Measurements from ENCODE around the gene KIAA0513. TPM values are rescaled to one million over a fixed set of nuclear protein-coding genes. Genes with fewer than 3 reads are reported as not detected.

The KIAA0513 gene
- total RNA-seq, 4 donors from 2014 or later, result 8.2 to 22.4 (median 21.4) TPM

DNA sequence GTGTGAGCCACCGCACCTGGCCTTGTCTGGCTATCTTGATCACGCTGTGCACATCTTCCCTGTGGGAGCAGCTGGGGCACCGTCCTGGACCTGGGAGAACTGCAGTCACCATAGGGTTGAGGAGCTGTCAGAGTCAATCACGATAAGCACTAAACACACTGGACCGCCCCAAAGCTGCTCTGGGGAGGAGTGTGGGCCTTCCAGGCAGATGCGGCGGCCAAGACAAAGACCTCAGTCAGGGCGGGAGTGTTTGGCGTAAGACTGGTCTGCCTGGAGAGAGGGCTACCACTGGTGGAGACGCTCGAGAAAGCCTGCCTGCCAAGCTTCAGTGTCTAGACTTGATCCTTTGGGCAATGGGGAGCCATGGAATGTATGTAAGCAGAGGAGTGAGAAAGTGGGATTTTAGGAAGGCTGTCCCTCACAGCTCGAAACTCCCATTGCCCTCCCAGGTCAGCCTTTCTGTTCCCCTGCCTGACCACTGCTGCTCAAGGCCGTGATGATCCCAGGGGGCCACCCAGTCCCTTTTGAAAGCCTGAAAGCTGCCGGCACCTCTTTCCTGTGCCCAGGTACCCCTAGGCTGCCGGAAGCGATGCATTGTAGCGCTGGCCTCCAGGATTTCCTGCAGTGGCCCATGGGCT, 114.0 kb downstream of the KIAA0513 start:
- no peak for DNase-seq
- in situ Hi-C loops (cut with MboI; ENCODE audit: low sequenced_read_pairs in 4 of 4) (no loop called here), intact Hi-C loops (cut with DNase I; ENCODE audit: low total_unique reads) (no loop called here)
- H3K4me1 ChIP-seq, result peaks cover 26 to 31% of the 10 kb centered on the region in 2 donors
- no peaks in the 10 kb centered on the region for H3K27me3 ChIP-seq
- no peak overlapping the region for H3K4me3 ChIP-seq
- no peak overlapping the region for H3K27ac ChIP-seq
- H3K36me3 ChIP-seq, result no peaks in the 10 kb centered on the region
- TF ChIP-seq, protein P1, sequence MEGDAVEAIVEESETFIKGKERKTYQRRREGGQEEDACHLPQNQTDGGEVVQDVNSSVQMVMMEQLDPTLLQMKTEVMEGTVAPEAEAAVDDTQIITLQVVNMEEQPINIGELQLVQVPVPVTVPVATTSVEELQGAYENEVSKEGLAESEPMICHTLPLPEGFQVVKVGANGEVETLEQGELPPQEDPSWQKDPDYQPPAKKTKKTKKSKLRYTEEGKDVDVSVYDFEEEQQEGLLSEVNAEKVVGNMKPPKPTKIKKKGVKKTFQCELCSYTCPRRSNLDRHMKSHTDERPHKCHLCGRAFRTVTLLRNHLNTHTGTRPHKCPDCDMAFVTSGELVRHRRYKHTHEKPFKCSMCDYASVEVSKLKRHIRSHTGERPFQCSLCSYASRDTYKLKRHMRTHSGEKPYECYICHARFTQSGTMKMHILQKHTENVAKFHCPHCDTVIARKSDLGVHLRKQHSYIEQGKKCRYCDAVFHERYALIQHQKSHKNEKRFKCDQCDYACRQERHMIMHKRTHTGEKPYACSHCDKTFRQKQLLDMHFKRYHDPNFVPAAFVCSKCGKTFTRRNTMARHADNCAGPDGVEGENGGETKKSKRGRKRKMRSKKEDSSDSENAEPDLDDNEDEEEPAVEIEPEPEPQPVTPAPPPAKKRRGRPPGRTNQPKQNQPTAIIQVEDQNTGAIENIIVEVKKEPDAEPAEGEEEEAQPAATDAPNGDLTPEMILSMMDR (IDR thresholded peaks at IDR 0.05 in 4 of 5, conservative IDR thresholded peaks at IDR 0.05 in 1 of 5), result no peak
- no peak for TF ChIP-seq POLR2A (IDR thresholded peaks at IDR 0.05)
- H3K9me3 ChIP-seq, result no peaks in the 10 kb centered on the region
- ATAC-seq, result no peak

DNA sequence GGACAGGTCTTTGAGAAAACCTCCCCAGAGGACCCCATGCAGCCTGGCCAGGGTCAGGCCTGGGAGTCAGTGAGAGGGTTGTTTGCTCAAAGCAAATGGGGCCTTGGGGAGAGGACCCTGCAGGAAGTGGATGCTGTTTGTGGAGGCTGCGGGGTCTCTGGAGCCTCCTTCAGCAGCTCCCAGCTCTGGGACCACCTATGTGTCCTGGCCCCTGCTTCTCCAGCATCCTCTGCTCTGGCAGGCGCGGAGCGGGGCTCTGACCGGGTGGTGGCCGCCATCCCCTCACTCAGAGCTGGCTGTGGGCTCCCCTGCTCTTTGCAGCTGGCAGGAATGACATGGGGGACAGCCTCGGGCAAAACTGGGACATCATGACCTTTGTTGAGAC, 114.5 kb downstream of the KIAA0513 start:
- ATAC-seq (no peak), DNase-seq (no peak)
- H3K4me1 ChIP-seq, result peaks cover 26 to 31% of the 10 kb centered on the region in 2 donors
- no peak overlapping the region for H3K27ac ChIP-seq
- H3K27me3 ChIP-seq, result no peaks in the 10 kb centered on the region
- TF ChIP-seq, protein P1 (IDR thresholded peaks at IDR 0.05 in 4 of 5, conservative IDR thresholded peaks at IDR 0.05 in 1 of 5), result no peak
- no peak for TF ChIP-seq POLR2A (IDR thresholded peaks at IDR 0.05)
- intact Hi-C loops (cut with DNase I; ENCODE audit: low total_unique reads), result no loop called here
- no peaks in the 10 kb centered on the region for H3K36me3 ChIP-seq
- H3K4me3 ChIP-seq, result no peak overlapping the region
- in situ Hi-C loops (cut with MboI; ENCODE audit: low sequenced_read_pairs in 4 of 4), result no loop called here
- H3K9me3 ChIP-seq, result no peaks in the 10 kb centered on the region

DNA sequence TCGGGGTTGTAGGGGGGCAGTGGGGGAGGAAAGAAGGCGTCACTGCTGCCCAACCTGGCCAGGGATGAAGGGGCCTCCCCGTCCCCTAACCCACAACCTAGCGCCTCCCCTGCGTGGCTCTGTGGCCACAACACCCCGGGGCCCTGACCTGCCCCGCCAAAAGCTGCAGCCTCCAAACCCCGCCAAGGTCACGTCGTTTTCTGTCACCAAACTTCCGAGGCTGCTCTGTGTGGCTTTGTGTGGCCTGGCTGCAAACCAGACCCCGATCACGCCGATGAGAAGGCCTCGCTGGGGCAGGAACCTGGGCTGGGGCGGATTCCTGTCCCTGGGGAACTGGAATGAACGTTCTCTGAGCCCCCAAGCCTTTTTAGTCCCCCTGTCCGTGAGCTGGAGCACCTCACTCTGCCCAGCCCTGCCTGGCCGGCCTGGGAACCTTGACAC, 115.2 kb downstream of the KIAA0513 start:
- no peaks in the 10 kb centered on the region for H3K27me3 ChIP-seq
- in situ Hi-C loops (cut with MboI; ENCODE audit: low sequenced_read_pairs in 4 of 4), result no loop called here
- DNase-seq (no peak), ATAC-seq (no peak)
- H3K27ac ChIP-seq, result peak overlapping the region in 1 of 4 donors; percentile 14
- H3K4me3 ChIP-seq, result no peak overlapping the region
- intact Hi-C loops (cut with DNase I; ENCODE audit: low total_unique reads), result no loop called here
- TF ChIP-seq POLR2A (IDR thresholded peaks at IDR 0.05), result no peak
- TF ChIP-seq, protein P1 (IDR thresholded peaks at IDR 0.05 in 4 of 5, conservative IDR thresholded peaks at IDR 0.05 in 1 of 5), result no peak
- H3K36me3 ChIP-seq, result no peaks in the 10 kb centered on the region
- peaks cover 26 to 34% of the 10 kb centered on the region in 2 donors for H3K4me1 ChIP-seq
- H3K9me3 ChIP-seq, result no peaks in the 10 kb centered on the region

Other genes with a start within 250 kb of the KIAA0513 start
- 10 to 100 TPM; 26.1 to 50.1 (median 39.0) TPM for gene CRISPLD2, start 207.8 kb upstream of the KIAA0513 start, total RNA-seq
- 10 to 100 TPM; 55.0 to 93.5 (median 68.4) TPM for gene ZDHHC7, start 16.3 kb upstream of the KIAA0513 start, total RNA-seq
- gene CIBAR2, start 84.7 kb downstream of the KIAA0513 start, total RNA-seq, result not detected

Data from gastrocnemius medialis (tissue), 4 donors.